K562 (cell line): ENCODE measurements around the gene PEX7. TPM values are rescaled to one million over a fixed set of nuclear protein-coding genes. Genes with fewer than 3 reads are reported as not detected.

Experiments
- ARID1B ChIP-seq: fragments of 450-650 bp; IDR thresholded peaks from 2 replicates; pipeline ENCODE4 v1.6.1; 2016; ENCODE audit warnings: antibody characterized with exemption, mild to moderate bottlenecking, inconsistent platforms
- ATF7 ChIP-seq: fragments of 450-650 bp; IDR thresholded peaks from 2 replicates; pipeline ENCODE4 v1.7.1; 2014; ENCODE audit warnings: mild to moderate bottlenecking, moderate library complexity
- CHCHD3 ChIP-seq: fragments of 250-450 bp; sonication (Bioruptor Pico); IDR thresholded peaks from 2 replicates; pipeline ENCODE4 v2.1.2; 2022; ENCODE audit warnings: mild to moderate bottlenecking
- EP300 ChIP-seq: IDR thresholded peaks from 2 replicates; pipeline ENCODE4 v1.6.1; 2012; ENCODE audit warnings: low read length, improper control_type of control experiment
- ETS1 ChIP-seq: conservative IDR thresholded peaks from 2 replicates; pipeline ENCODE4 v1.6.1; 2011; ENCODE audit warnings: low read depth, mild to moderate bottlenecking, low read length; ENCODE audit not compliant: control insufficient read depth
- FOXJ2 ChIP-seq: fragments of 200-800 bp; sonication (Bioruptor generic); IDR thresholded peaks from 2 replicates; pipeline ENCODE4 v1.6.1; 2016; ENCODE audit warnings: missing genetic modification characterization, missing compliant biosample characterization
- HDAC2 ChIP-seq: fragments of 450-650 bp; IDR thresholded peaks from 2 replicates; pipeline ENCODE4 v1.6.1; 2016; ENCODE audit warnings: mild to moderate bottlenecking
- POLR3A ChIP-seq: IDR thresholded peaks from 2 replicates; pipeline ENCODE4 v1.6.1; 2011; ENCODE audit warnings: borderline replicate concordance, mild to moderate bottlenecking, moderate library complexity; ENCODE audit not compliant: insufficient read length, insufficient read depth; ENCODE audit errors: extremely low read depth
- SUPT5H ChIP-seq: fragments of 450-650 bp; IDR thresholded peaks from 2 replicates; pipeline ENCODE4 v1.6.1; 2016
- TCF3 ChIP-seq: sonication (generic); formaldehyde crosslinking; IDR thresholded peaks from 2 replicates; pipeline ENCODE4 v1.4.0; 2020; ENCODE audit warnings: mild to moderate bottlenecking, missing genetic modification reagents
- ZBTB49 ChIP-seq: sonication (generic); formaldehyde crosslinking; IDR thresholded peaks from 2 replicates; pipeline ENCODE4 v1.8.0; 2022; ENCODE audit warnings: missing genetic modification reagents, mild to moderate bottlenecking, borderline replicate concordance
- ZC3H4 ChIP-seq: sonication (generic); formaldehyde crosslinking; IDR thresholded peaks from 2 replicates; pipeline ENCODE4 v1.9.0; 2021; ENCODE audit warnings: missing genetic modification reagents, borderline replicate concordance
- ZNF24 ChIP-seq: fragments of 450-650 bp; IDR thresholded peaks from 2 replicates; pipeline ENCODE4 v1.6.1; 2016
- ZSCAN32 ChIP-seq: fragments of 450-650 bp; formaldehyde crosslinking; IDR thresholded peaks from 2 replicates; pipeline ENCODE4 v1.4.0; 2020; ENCODE audit warnings: mild to moderate bottlenecking, moderate library complexity
- polyA plus RNA-seq, 8 experiments: library from polyadenylated mRNA; depleted of rRNA in 4 of 8; stranded (reverse) in 5 of 8; unstranded in 3 of 8; fragments of >200 nt; fragmentation: Nextera tagmentation in 2 of 8; fragmentation: Illumina TruSeq in 1 of 8; extraction: Ambion mirVana in 2 of 8; extraction: Trizol in 1 of 8; gene quantifications; 2 replicates each; pipeline versions ENCODE4 v1.2.1 to v1.2.3, GENCODE V29; 2011 to 2014; ENCODE audit warnings: inconsistent platforms in 1 of 8, missing spikeins in 1 of 8
- total RNA-seq, 7 experiments: library from RNA; depleted of rRNA in 6 of 7; stranded (reverse); fragments of >200 nt in 6 of 7; fragmentation: Illumina TruSeq in 2 of 7; extraction: Trizol in 2 of 7; gene quantifications; 2 replicates each; pipeline versions ENCODE4 v1.2.1 to v1.2.3, GENCODE V29; 2011 to 2021; ENCODE audit warnings: low replicate concordance in 1 of 7
- TF ChIP-seq, protein P1 (sequence below): IDR thresholded peaks from 2 replicates; pipeline ENCODE4 v1.6.1; 2012; ENCODE audit warnings: low read depth, low read length, improper control_type of control experiment, borderline replicate concordance
- TF ChIP-seq, protein P2 (sequence below): sonication (generic); formaldehyde crosslinking; IDR thresholded peaks from 2 replicates; pipeline ENCODE4 v1.8.1; 2023; ENCODE audit warnings: missing genetic modification reagents, mild to moderate bottlenecking, borderline replicate concordance

The PEX7 gene
- total and polyA plus RNA-seq, 9 of the 15 experiments (the other 6 are each of a cell fraction or from before 2014, with no cell fraction given) = 1.6 to 12.9 (median 9.1) TPM

DNA sequence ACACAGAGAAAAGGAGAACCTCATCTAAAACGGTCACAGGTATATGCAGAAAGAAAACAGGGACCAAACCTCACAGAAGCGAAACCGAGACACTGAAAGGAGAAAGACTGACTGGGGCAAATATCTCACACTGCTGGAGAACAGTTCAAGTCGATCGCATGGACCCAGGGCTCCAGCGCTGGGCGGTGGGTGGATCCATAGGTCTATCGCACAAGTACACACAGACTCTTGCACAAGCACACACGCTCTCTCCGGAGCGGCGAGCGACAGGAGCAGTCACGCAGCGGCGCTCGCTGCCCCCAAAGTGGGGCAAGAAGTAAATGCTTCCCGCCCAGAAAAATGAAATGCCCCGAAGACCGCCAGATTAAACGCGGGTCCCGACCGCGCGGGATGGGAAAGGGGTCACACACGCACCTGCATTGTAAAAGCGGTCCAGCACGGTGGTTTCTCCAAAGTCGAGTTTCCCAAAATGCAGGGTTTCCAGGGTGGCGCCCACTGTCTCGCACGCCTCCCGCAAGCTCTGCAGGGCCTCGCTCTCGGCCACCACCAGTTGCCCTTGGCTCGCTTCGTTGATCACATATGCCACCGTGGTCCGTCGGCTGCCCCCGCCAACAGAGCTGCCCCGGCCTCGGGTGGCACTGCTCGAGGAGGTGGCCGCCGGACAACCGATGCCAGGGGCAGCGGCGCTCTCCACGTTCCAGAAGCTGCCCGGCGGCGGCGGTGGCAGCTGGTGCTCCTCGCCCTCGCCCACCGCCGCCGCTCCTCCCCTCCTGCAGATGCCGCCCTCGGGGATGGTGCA lies 30.9 kb upstream of the PEX7 start (continued):
- TF ChIP-seq, protein P1, sequence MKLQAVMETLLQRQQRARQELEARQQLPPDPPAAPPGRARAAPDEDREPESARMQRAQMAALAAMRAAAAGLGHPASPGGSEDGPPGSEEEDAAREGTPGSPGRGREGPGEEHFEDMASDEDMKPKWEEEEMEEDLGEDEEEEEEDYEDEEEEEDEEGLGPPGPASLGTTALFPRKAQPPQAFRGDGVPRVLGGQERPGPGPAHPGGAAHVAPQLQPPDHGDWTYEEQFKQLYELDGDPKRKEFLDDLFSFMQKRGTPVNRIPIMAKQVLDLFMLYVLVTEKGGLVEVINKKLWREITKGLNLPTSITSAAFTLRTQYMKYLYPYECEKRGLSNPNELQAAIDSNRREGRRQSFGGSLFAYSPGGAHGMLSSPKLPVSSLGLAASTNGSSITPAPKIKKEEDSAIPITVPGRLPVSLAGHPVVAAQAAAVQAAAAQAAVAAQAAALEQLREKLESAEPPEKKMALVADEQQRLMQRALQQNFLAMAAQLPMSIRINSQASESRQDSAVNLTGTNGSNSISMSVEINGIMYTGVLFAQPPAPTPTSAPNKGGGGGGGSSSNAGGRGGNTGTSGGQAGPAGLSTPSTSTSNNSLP = no peak
- TF ChIP-seq ZC3H4 (peak; percentile 87; the same call in 1 of the 2 replicates), ZSCAN32 (CRISPR knock-in tag) (no peak; the same call in 1 of the 2 replicates), ZNF24 (0 out of 2 replicates have a peak, but pooled peaks have one; percentile 38), ATF7 (peak; percentile 13; the same call in 1 of the 2 replicates), SUPT5H (peak; percentile 41; the same call in 1 of the 2 replicates), POLR3A (no peak), TCF3 (peak; percentile 43; the same call in 1 of the 2 replicates), FOXJ2 (tag) (no peak), CHCHD3 (CRISPR knock-in tag) (no peak), ETS1 (peak; percentile 36; the same call in 1 of the 2 replicates), EP300 (peak; percentile 32; the same call in 1 of the 2 replicates), ARID1B (peak; percentile 39), HDAC2 (peak; percentile 42; the same call in 1 of the 2 replicates), ZBTB49 (0 out of 2 replicates have a peak, but pooled peaks have one; percentile 50)
- TF ChIP-seq, protein P2, sequence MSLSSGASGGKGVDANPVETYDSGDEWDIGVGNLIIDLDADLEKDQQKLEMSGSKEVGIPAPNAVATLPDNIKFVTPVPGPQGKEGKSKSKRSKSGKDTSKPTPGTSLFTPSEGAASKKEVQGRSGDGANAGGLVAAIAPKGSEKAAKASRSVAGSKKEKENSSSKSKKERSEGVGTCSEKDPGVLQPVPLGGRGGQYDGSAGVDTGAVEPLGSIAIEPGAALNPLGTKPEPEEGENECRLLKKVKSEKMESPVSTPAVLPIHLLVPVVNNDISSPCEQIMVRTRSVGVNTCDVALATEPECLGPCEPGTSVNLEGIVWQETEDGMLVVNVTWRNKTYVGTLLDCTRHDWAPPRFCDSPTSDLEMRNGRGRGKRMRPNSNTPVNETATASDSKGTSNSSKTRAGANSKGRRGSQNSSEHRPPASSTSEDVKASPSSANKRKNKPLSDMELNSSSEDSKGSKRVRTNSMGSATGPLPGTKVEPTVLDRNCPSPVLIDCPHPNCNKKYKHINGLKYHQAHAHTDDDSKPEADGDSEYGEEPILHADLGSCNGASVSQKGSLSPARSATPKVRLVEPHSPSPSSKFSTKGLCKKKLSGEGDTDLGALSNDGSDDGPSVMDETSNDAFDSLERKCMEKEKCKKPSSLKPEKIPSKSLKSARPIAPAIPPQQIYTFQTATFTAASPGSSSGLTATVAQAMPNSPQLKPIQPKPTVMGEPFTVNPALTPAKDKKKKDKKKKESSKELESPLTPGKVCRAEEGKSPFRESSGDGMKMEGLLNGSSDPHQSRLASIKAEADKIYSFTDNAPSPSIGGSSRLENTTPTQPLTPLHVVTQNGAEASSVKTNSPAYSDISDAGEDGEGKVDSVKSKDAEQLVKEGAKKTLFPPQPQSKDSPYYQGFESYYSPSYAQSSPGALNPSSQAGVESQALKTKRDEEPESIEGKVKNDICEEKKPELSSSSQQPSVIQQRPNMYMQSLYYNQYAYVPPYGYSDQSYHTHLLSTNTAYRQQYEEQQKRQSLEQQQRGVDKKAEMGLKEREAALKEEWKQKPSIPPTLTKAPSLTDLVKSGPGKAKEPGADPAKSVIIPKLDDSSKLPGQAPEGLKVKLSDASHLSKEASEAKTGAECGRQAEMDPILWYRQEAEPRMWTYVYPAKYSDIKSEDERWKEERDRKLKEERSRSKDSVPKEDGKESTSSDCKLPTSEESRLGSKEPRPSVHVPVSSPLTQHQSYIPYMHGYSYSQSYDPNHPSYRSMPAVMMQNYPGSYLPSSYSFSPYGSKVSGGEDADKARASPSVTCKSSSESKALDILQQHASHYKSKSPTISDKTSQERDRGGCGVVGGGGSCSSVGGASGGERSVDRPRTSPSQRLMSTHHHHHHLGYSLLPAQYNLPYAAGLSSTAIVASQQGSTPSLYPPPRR (CRISPR knock-in tag) = no peak
